ENCODE measurements around the gene EZR. TPM values are rescaled to one million over a fixed set of nuclear protein-coding genes. Genes with fewer than 3 reads are reported as not detected.

EZR gene
- total and polyA plus RNA-seq, 9 of the 15 experiments (the other 6 are each of a cell fraction or from before 2014, with no cell fraction given) = 36.5 to 162 (median 104) TPM

DNA sequence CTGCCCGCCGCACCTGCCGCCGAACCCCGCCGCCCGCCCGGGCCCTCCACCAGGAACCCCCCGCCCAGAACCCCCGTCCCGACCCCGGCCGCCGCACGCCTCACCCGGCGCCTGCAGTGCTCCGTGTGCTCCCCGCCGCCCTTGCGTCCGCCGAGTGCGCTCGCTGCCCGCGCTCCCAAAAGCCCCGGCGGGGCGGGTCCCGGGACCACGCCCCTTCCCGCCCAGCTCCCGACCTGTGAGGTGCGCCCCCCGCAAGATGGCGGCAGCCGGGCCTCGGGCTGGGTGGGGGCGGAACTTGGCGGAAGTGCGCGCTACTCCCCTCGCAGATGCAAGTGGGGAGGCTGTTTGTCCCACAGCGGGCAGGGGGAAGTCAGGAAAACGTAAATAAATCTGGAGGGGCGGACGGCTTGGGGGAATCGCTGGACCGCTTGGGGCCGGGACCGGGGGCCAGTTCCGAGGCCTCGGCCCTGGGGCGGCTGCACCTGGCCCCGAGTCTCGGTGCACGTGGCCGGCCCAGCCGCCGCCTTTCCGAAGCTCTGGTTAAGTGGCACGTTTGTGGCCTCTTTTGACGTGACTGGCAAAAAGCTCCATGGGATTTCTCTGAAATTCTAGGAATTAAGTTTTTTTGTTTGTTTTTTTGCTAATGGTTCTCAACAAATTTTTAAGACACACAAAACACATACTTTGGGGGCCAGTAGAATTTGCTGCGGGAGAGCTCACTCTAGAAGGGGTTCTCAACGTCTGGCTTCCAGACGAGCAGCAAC, at the start of gene EZR (continued):
- TF ChIP-seq CBX5 (IDR thresholded peaks at IDR 0.05; ENCODE audit: borderline replicate concordance, low read depth) = 0 out of 2 replicates have a peak, but pooled peaks have one; percentile 9
- peak; percentile 83 for TF ChIP-seq TAF7 (tag; IDR thresholded peaks at IDR 0.05)
- no peak for TF ChIP-seq BRCA1 (IDR thresholded peaks at IDR 0.05)
- peak; percentile 94; the same call in 1 of the 2 replicates for TF ChIP-seq BRCA1 (CRISPR knock-in tag; IDR thresholded peaks at IDR 0.05)
- TF ChIP-seq ATF1 (CRISPR knock-in tag; IDR thresholded peaks at IDR 0.05) = no peak
- TF ChIP-seq ATF1 (tag; IDR thresholded peaks at IDR 0.05) = peak; percentile 69
- TF ChIP-seq NCOR1 (IDR thresholded peaks at IDR 0.05) = peak; percentile 47; the same call in 1 of the 2 replicates
- 0 out of 4 replicates have a peak, but pooled peaks of 1 of the 2 experiments have one; percentile 38 for TF ChIP-seq ETV6 (IDR thresholded peaks at IDR 0.05; ENCODE audit: borderline replicate concordance in 1 of 2, low read depth in 2 of 2, low read length in 1 of 2)
- peak; percentile 92; the same call in 1 of the 2 replicates for TF ChIP-seq ETV6 (CRISPR knock-in tag; IDR thresholded peaks at IDR 0.05; ENCODE audit: borderline replicate concordance)
- TF ChIP-seq, protein P1, sequence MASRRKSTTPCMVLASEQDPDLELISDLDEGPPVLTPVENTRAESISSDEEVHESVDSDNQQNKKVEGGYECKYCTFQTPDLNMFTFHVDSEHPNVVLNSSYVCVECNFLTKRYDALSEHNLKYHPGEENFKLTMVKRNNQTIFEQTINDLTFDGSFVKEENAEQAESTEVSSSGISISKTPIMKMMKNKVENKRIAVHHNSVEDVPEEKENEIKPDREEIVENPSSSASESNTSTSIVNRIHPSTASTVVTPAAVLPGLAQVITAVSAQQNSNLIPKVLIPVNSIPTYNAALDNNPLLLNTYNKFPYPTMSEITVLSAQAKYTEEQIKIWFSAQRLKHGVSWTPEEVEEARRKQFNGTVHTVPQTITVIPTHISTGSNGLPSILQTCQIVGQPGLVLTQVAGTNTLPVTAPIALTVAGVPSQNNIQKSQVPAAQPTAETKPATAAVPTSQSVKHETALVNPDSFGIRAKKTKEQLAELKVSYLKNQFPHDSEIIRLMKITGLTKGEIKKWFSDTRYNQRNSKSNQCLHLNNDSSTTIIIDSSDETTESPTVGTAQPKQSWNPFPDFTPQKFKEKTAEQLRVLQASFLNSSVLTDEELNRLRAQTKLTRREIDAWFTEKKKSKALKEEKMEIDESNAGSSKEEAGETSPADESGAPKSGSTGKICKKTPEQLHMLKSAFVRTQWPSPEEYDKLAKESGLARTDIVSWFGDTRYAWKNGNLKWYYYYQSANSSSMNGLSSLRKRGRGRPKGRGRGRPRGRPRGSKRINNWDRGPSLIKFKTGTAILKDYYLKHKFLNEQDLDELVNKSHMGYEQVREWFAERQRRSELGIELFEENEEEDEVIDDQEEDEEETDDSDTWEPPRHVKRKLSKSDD (conservative IDR thresholded peaks at IDR 0.05; ENCODE audit: low read length) = peak; percentile 26; the same call in 1 of the 2 replicates
- TF ChIP-seq MYC (IDR thresholded peaks at IDR 0.05; ENCODE audit: low read depth, low read length) = peak; percentile 78
- peak; percentile 52; the same call in 1 of the 2 replicates for TF ChIP-seq MYC (CRISPR knock-in tag; IDR thresholded peaks at IDR 0.05; ENCODE audit: borderline replicate concordance, low read depth)
- TF ChIP-seq DPF2 (IDR thresholded peaks at IDR 0.05) = peak; percentile 26; the same call in 1 of the 2 replicates
- TF ChIP-seq ESRRB (CRISPR knock-in tag; IDR thresholded peaks at IDR 0.05; ENCODE audit: borderline replicate concordance) = no peak
- no peak for TF ChIP-seq GABPB2 (CRISPR knock-in tag; conservative IDR thresholded peaks at IDR 0.05)
- TF ChIP-seq, protein P2, sequence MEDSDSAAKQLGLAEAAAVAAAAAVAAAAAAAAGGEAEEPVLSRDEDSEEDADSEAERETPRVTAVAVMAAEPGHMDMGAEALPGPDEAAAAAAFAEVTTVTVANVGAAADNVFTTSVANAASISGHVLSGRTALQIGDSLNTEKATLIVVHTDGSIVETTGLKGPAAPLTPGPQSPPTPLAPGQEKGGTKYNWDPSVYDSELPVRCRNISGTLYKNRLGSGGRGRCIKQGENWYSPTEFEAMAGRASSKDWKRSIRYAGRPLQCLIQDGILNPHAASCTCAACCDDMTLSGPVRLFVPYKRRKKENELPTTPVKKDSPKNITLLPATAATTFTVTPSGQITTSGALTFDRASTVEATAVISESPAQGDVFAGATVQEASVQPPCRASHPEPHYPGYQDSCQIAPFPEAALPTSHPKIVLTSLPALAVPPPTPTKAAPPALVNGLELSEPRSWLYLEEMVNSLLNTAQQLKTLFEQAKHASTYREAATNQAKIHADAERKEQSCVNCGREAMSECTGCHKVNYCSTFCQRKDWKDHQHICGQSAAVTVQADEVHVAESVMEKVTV (CRISPR knock-in tag; IDR thresholded peaks at IDR 0.05) = peak; percentile 44; the same call in 1 of the 2 replicates
- TF ChIP-seq, protein P3, sequence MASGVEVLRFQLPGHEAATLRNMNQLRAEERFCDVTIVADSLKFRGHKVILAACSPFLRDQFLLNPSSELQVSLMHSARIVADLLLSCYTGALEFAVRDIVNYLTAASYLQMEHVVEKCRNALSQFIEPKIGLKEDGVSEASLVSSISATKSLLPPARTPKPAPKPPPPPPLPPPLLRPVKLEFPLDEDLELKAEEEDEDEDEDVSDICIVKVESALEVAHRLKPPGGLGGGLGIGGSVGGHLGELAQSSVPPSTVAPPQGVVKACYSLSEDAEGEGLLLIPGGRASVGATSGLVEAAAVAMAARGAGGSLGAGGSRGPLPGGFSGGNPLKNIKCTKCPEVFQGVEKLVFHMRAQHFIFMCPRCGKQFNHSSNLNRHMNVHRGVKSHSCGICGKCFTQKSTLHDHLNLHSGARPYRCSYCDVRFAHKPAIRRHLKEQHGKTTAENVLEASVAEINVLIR (CRISPR knock-in tag; IDR thresholded peaks at IDR 0.05) = no peak
- peak; percentile 57; the same call in 1 of the 2 replicates for TF ChIP-seq ZNF197 (CRISPR knock-in tag; IDR thresholded peaks at IDR 0.05; ENCODE audit: low read depth)
- TF ChIP-seq SMAD4 (CRISPR knock-in tag; conservative IDR thresholded peaks at IDR 0.05) = peak; percentile 92
- TF ChIP-seq, protein P4, sequence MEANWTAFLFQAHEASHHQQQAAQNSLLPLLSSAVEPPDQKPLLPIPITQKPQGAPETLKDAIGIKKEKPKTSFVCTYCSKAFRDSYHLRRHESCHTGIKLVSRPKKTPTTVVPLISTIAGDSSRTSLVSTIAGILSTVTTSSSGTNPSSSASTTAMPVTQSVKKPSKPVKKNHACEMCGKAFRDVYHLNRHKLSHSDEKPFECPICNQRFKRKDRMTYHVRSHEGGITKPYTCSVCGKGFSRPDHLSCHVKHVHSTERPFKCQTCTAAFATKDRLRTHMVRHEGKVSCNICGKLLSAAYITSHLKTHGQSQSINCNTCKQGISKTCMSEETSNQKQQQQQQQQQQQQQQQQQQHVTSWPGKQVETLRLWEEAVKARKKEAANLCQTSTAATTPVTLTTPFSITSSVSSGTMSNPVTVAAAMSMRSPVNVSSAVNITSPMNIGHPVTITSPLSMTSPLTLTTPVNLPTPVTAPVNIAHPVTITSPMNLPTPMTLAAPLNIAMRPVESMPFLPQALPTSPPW (CRISPR knock-in tag; IDR thresholded peaks at IDR 0.05) = peak; percentile 88
- TF ChIP-seq ZBTB7A (IDR thresholded peaks at IDR 0.05; ENCODE audit: borderline replicate concordance, control insufficient read depth, low read depth, low read length) = peak; percentile 99
- TF ChIP-seq STAG1 (CRISPR knock-in tag; IDR thresholded peaks at IDR 0.05; ENCODE audit: borderline replicate concordance) = peak; percentile 73
